ENCODE results near the gene CA6. TPM values are rescaled to one million over a fixed set of nuclear protein-coding genes. Genes with fewer than 3 reads are reported as not detected.
"Not testable (repeated sequence)": the region's sequence is repeated elsewhere in the genome, so short reads cannot be mapped to it uniquely, and the experiment has no call there.

Gene CA6
- not detected in 2 replicates for total RNA-seq

DNA sequence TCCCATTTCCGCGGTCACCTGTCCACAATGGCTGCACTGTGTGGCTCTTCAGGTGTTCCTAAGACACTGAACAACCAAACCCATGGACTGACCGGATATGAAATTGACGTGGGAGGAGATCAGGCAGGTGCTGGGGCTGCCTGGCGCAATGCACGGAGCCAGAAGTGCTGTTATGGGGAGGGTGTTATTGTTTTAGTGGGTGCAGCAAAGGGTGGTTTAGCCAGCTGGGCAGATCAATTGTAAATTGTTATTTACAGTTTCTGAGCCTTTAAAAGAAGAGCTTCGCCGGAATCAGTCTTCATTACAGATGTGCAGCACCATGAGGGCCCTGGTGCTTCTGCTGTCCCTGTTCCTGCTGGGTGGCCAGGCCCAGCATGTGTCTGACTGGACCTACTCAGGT is at the start of gene CA6:
Gene CA6 (plus strand): TSS at position 301 of the 400 bp plus-strand sequence. CDS start 19 bp downstream, at position 320.
- DNase-seq (ENCODE audit: extremely low read depth, low read depth, low spot score) = no peak

DNA sequence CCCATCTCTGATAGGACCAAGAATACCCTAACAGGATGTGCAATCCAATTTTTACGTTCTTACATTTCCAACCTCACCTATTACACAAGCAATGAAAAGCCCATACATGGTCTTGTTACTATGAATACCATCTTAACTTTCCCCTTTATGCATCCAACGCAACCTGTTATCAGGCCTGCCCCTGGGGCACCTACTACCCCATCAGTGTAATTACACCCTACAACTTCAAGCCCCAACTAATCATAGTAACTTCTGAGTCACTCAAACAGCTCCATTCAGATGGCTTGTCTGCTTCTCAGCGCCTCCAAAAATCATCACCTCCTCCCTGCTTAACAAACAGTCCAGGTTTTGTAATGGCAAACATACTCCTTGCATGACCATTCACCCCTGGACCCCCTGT is 48.9 kb upstream of the CA6 start:
- not testable (repeated sequence) for DNase-seq (ENCODE audit: extremely low read depth, low read depth, low spot score)

DNA sequence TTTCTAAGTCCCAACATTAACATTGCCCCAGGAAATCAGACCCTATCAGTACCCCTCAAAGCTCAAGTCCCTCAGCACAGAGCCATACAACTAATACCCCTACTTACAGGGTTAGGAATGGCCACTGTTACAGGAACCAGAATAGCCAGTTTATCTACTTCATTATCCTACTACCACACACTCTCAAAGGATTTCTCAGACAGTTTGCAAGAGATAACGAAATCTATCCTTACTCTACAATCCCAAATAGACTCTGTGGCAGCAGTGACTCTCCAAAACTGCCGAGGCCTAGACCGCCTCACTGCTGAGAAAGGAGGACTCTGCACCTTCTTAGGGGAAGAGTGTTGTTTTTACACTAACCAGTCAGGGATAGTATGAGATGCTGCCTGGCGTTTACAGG is 48.2 kb upstream of the CA6 start:
- not testable (repeated sequence) for DNase-seq (ENCODE audit: extremely low read depth, low read depth, low spot score)

DNA sequence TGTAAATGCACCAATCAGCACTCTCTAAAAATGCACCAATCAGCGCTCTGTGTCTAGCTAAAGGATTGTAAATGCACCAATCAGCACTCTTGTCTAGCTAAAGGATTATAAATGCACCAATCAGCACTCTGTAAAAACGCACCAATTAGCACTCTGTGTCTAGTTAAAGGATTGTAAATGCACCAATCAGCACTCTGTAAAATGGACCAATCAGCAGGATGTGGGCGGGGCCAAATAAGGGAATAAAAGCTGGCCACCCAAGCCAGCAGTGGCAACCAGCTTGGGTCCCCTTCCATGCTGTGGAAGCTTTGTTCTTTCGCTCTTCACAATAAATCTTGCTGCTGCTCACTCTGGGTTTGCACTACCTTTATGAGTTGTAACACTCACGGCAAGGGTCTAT is 47.2 kb upstream of the CA6 start:
- not testable (repeated sequence) for DNase-seq (ENCODE audit: extremely low read depth, low read depth, low spot score)

DNA sequence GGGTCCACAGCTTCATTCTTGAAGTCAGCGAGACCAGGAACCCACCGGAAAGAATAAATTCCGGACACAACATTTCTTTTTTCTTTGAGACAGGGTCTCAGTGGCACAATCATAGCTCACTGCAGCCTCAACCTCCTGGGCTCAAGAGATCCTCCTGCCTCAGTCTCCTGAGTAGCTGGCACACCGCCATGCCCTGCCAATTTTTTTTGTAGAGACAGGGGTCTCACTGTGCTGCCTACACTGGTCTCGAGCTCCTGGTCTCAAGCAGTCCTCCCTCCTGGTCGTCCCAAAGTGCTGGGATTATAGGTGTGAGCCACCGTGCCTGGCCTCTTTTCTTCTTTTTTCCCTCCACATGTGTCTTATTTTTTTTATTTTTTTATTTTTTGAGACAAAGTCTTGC is 46.6 kb upstream of the CA6 start:
- no peak for DNase-seq (ENCODE audit: extremely low read depth, low read depth, low spot score)

DNA sequence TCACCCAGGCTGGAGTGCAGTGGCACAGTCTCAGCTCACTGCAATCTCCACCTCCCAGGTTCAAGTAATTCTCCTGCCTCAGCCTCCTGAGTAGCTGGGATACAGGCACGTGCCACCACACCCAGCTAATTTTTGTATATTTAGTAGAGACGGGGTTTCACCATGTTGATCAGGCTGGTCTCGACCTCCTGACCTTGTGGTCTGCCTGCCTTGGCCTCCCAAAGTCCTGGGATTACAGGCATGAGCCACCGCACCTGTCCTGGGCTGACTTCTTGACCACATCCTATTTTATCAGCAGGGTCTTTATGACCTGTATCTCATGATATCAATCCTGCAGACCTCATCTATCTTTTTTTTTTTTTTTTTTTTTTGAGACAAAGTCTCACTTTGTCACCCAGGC is 45.0 kb upstream of the CA6 start:
- not testable (repeated sequence) for DNase-seq (ENCODE audit: extremely low read depth, low read depth, low spot score)

DNA sequence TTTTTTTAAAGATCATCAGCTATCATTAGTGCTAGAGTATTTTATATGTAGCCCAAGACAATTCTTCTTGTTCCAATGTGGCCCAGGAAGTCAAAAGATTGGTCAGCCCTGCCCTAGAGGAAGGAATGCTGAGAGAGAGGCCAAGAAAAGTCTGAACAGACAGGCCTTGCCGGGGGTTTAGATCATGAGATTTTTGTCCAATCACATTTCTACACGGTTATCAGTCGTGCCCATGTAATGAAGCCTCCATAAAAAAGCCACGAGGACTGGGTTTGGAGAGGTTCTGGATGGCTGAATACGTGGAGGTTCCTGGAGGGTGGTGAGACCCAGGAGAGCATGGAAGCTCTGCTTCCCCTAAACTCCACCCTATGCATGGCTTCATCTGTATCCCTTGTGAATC is 42.9 kb upstream of the CA6 start:
- DNase-seq (ENCODE audit: extremely low read depth, low read depth, low spot score) = no peak

DNA sequence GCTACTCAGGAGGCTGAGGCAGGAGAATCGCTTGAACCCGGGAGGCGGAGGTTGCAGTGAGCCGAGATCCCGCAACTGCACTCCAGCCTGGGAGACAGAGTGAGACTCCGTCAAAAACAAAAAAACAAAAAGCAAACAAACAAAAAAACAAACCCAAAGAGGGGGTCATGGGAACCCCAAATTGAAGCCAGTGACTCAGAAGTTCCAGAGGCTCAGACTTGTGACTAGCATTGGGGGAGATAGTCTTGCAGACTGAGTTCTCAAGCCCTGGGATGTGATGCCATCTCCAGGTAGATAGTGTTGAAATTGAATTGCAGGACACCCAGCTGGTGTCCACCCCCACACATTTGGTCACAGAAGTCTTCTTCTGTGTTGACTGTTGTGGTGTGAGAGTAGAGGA is 42.3 kb upstream of the CA6 start:
- no peak for DNase-seq (ENCODE audit: extremely low read depth, low read depth, low spot score)

DNA sequence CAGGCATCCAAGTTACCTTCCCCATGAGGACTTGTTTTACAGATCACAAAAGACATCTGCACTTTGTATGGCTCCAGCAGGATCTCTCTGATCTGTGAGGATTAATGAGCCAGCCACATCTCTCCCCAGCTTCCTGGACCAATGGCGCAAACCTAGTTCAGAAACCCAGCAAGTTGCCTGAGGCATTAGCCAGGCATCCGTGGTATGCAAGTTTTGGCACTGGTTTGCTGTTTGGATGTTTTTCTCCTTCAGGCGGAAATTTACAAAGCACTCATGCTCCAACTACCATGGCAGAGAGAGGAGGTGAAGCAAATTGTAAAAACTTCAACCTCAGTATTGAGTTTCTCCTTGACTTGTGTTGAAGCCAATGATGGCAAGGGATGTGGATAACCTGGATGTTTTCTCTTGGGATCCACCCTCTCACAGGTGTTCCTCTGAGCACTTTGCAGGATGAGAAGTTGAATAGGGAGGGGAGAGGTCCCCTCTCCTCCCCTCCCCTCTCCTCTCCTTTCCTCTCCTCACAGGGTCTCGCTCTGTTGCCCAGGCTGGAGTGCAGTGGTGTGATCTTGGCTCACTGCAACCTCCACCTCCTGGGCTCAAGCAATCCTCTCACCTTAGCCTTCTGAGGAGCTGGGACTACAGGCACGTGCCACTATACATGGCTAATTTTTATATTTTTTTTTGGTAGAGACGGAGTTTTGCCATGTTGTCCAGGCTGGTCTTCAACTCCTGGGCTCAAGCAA is 41.6 kb upstream of the CA6 start:
- peak; percentile 76 for DNase-seq (ENCODE audit: extremely low read depth, low read depth, low spot score)

DNA sequence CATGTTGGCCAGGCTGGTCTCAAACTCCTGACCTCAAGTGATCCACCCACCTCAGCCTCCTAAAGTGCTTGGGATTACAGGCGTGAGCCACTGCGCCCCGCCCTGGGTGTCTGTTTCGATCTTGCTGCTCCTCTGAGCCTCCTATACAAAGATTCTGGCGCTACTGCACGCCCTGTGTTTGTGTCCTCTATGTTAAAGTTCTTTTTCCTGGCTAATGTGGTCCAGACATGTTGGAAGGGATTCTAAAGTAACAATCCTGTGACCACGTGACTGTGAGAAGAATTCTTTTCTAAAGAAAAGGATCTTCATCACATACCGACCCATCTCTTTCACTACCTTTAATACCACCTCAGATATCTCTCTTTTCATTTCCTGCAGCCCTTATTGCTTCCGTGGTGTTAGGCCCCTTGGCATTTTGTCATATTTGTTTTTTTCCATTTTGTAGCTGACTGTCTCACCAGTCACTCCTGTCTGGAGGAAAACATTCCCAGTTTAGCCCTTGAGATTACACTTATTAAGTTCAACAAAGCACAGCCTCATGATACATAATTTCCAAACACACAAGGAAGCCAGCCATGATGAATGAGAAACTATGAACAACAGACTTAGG is 40.0 kb upstream of the CA6 start:
- DNase-seq (ENCODE audit: extremely low read depth, low read depth, low spot score) = no peak

DNA sequence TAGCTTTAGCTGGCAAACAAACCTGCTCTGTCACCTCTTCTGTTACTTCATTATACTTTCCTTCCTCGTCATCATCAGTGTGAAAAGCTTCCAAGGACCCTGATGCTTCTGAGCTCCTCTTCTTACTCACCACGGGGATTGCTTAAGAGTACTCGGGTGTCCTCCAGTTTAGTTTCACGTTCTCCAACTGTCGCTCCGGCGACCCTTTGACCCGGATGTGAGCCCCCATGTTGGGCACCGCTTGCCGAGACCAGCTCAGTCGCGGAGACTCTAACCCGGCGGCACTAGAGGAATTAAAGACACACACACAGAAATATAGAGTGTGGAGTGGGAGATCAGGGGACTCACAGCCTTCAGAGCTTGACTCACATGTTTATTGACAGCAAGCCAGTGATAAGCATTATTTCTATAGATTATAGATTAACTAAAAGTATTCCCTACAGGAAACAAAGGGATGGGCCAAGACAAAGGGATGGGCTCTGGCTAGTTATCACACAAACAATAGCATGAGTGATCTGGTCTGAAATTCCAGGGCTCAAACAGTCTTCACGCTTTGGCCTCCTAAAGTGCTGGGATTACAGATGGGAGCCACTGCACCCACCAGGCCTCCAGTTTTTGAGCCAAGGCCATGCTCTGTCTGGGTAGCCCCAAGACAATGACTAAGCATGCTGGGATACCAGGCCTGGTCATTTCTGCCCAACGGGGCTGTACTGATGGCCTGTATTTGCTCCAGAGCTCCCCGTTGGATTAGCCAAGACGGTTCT is 37.1 kb upstream of the CA6 start:
- DNase-seq (ENCODE audit: extremely low read depth, low read depth, low spot score) = no peak

DNA sequence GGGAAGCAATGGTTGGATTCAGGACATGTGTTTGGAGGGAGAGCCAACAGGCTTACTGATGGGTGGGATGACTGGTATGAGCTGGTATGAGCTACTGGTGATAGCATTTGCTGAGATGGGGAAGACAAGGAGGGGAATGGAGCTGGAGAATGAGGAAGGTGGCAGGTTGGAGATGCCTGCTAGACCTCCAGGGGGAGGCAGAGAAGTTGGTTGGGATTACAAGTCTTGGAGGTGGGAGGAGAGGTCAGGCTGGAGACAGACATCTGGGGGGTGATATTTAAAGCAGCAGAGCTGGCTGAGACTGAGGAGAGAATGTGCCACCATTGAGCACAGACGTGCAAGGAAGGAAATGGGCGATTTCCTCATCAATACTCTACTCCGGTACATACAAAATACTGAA is 35.3 kb upstream of the CA6 start:
- DNase-seq (ENCODE audit: extremely low read depth, low read depth, low spot score) = no peak

DNA sequence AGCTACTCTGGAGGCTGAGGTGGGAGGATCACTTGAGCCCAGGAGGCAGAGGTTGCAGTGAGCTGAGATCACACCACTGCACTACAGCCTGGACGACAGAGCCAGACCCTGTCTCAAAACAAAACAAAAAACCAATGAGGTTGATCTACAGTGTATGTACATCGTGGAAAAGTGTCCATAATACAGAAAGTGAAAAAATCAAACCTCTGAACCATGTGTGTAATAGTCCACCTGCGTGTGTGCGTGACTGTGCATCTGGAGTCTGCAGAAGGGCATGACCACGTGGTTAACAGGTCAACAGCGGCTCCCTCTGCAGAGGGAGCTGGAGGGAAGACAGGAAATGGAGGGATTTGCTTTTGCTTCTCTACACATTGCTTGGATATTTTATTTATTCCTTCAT is 34.8 kb upstream of the CA6 start:
- no peak for DNase-seq (ENCODE audit: extremely low read depth, low read depth, low spot score)

DNA sequence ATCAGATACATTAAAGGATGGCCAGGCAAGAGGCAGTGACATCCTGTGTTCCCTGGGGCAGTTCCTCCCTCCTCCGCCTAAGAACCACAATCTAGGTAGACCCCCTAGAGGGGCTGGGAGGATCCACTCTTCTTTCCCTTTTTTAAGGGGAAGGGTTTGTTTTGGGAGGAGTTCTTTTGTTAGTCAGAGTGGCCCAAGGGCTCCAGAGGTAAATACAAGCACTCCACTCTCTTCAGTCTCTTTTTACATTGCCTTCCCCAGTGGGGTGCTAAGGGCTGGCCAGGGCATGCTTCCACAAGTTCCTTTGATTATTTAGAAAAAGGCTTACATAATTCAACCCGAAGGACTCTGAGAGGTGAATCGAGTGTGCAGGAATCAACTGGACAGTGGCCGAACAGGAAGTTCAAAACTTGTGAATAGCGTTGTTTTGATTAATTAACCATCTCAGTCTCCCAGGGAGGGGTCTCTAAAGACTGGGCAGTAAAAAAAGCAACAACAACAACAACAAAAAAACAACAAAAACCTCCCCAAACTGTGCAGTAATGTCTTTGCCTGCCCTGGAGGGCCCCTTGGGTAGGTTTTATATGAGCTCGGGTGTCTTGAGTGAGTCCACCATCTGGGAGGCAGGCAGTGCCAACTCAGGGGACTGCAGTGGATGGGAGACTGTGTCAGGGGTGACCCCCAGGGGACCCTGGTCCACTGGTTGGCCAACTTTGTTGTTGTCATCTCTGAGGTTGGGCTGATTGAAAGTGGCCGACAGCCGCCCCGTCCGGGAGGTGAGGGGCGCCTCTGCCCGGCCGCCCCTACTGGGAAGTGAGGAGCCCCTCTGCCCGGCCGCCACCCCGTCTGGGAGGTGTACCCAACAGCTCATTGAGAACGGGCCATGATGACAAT is 34.0 kb upstream of the CA6 start:
- DNase-seq (ENCODE audit: extremely low read depth, low read depth, low spot score) = no peak

DNA sequence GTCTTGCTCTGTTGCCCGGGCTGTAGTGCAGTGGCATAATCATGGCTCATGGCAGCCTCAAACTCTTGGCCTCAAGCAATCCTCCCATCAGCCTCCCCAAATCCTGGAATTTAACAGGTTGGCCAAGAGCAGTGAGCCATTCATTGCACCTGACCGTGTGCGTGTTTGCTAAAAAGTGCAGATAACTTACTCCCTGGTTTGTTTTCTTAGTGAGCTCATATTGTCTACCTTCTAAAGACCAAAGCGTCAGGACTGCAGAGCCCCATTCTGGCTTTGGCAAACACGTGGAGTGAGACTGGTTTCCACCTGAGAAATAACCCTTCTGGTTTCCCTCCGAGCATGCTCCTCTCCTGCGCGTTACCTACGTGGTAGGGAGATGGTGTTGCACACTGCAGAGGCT is 32.2 kb upstream of the CA6 start:
- DNase-seq (ENCODE audit: extremely low read depth, low read depth, low spot score) = no peak

DNA sequence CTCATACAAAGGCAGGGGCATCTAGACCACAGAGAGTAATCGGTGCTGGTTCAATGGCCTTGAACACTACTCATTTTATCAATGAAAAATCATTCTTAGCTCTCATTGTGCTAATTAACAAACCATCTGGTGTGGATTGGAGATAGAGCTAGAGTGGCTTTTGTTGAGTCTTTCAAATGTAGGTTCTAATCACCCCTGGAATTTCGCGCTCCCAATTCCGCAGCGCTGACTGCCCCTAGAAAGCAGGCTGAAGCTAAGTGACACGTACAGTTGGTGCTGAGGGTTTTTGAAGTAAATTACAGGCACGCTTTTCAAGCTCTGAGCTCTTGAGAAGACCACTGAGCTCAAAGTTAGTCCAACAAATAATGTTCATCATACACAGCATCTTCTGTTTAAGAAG is 31.2 kb upstream of the CA6 start:
- DNase-seq (ENCODE audit: extremely low read depth, low read depth, low spot score) = no peak

DNA sequence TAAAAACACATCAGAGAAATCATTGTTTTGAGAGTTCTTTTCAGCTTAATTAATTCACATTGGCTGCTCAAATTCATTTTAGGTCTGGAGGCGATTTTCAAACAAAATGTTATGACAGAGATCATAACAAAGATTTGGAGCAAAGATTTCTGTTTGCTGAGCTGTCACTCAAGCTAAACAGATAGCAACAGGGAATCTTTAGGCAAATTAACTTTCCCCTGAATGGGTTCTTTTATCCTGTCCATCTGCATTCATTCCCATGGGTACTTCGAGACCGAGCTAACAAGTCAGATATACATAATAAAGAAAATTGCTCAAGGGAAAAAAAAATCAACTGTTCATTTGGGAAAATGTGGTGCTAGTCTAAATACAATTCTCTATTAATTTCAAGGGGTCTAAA is 30.2 kb upstream of the CA6 start:
- DNase-seq (ENCODE audit: extremely low read depth, low read depth, low spot score) = no peak

DNA sequence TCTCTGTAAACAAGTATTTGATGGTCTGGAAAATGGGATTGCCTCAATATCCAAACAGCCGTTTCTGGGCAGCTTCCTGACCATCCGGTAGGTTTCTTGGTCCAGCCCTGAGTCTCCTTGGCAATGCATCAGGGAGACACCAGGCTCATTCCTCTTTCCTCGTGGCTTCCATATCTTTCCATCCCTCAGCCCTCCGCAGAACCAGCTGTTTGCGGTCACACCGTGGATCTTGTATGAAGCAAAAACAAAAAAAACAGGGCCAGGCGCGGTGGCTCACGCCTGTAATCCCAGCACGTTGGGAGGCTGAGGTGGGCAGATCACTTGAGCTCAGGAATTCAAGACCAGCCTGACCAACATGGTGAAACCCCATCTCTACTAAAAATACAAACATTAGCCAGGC is 28.1 kb upstream of the CA6 start:
- not testable (repeated sequence) for DNase-seq (ENCODE audit: extremely low read depth, low read depth, low spot score)

DNA sequence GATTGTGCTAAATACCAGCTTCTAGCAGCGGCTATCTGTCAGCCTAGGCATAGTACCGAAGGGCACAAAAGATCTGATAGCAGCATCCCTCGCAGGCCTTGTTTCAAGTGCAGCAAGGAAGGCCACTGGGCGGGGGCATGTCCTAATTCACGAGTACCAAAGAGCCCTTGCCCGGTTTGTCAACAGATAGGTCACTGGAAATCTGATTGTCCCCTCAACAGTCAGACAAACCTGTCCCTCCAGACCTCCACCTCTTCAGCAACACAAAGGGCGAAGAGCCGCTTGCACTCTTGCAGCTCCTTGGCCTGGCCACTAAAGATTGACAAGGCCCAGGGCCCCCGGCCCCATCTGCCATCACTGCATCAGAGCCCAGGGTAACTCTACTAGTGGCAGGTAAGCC is 22.7 kb upstream of the CA6 start:
- DNase-seq (ENCODE audit: extremely low read depth, low read depth, low spot score) = no peak

DNA sequence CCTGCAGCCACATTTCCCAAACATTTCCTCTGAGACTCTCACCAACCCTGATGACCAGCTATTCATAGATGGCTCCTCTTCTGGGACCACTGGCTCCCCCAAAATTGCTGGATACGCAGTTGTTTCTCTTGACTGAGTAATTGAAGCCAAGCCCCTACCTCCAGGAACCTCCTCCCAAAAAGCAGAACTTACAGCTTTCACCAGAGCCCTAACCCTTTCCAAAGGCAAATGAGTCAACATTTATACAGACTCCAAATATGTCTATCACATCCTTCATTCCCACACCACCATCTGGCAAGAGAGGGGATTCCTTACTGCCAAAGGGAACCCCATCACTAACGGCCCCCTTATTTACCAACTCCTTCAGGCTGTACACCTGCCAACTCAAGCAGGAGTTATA is 20.3 kb upstream of the CA6 start:
- no peak for DNase-seq (ENCODE audit: extremely low read depth, low read depth, low spot score)

DNA sequence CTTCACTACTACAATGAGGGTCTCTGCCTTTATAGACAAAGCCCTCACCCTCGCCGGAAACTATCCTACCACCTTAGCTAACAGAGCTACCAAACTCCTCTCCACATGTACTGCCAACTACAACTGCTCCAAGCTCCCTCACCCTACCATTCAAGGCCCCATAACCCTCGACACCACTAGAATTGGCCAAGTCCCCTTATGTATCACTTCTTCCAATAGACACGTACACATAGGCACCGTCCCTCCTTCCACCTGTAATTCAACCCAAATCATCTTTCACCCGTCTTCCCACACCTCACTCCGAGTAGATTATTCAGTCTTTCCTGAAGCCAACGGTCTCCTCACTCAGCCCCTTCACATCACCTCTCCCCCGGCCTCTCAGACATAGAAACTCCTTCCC is 19.7 kb upstream of the CA6 start:
- DNase-seq (ENCODE audit: extremely low read depth, low read depth, low spot score) = no peak

All from glomerular endothelial cell (primary cell).